OCI-LY3 (cell line): Measurements from ENCODE around the gene LCE3E.

Experiments used
- EZH2phosphoT487 ChIP-seq: fragments of 200-600 bp; shearing (Covaris generic); IDR thresholded peaks from 2 replicates; pipeline ENCODE4 v1.6.1; 2018; ENCODE audit warnings: antibody characterized with exemption, mixed run types, low read depth
- TF ChIP-seq, protein P1 (sequence below): fragments of 200-600, 300-600 bp; sonication (generic); IDR thresholded peaks from 2 replicates; pipeline ENCODE4 v1.5.1; 2014; ENCODE audit warnings: antibody characterized with exemption, low read length, low read depth

DNA sequence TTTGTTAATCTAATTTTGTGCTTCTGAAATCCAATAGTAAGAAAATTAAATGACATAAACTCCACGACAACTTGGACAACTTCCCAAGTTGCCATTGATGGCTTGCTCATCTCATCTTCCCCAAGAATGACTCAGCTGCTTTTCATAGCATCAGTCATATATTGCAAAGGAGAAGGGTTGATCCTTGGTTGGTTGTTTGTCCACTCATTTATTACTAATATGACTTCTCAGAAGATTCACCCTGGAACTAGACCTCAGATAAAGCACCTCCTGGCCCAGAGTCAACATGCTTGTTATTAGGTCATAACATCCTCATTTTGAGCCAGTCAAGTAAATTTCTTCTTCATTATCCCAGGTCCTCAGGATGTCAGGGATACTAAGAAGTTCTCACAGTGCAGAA, 16.1 kb upstream of the LCE3E start:
- TF ChIP-seq, protein P1, sequence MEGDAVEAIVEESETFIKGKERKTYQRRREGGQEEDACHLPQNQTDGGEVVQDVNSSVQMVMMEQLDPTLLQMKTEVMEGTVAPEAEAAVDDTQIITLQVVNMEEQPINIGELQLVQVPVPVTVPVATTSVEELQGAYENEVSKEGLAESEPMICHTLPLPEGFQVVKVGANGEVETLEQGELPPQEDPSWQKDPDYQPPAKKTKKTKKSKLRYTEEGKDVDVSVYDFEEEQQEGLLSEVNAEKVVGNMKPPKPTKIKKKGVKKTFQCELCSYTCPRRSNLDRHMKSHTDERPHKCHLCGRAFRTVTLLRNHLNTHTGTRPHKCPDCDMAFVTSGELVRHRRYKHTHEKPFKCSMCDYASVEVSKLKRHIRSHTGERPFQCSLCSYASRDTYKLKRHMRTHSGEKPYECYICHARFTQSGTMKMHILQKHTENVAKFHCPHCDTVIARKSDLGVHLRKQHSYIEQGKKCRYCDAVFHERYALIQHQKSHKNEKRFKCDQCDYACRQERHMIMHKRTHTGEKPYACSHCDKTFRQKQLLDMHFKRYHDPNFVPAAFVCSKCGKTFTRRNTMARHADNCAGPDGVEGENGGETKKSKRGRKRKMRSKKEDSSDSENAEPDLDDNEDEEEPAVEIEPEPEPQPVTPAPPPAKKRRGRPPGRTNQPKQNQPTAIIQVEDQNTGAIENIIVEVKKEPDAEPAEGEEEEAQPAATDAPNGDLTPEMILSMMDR, result no peak
- TF ChIP-seq EZH2phosphoT487, result no peak
